ENCODE results near the gene WDR5B. TPM values are rescaled to one million over a fixed set of nuclear protein-coding genes. Genes with fewer than 3 reads are reported as not detected.

Gene WDR5B
- total RNA-seq, 4 donors from 2014 or later = 2.5 to 3.3 (median 3.0) TPM

GRCh38 chr3:122395582-122395981 lies 20.3 kb downstream of the WDR5B start:
- no peaks in the 10 kb centered on the region for H3K9me3 ChIP-seq
- intact Hi-C loops (cut with DNase I) = no loop called here
- H3K27ac ChIP-seq (replicated peaks in 1 of 4) = no peak overlapping the region
- TF ChIP-seq POLR2AphosphoS5 (IDR thresholded peaks at IDR 0.05) (no peak), EP300 (IDR thresholded peaks at IDR 0.05) (no peak)
- WGBS = 61% methylated on average over 3 of the region's 3 CpGs
- peaks cover 0 to 10% (median 0%) of the 10 kb centered on the region in 4 donors for H3K36me3 ChIP-seq
- H3K4me1 ChIP-seq = peaks cover 3 to 24% (median 17%) of the 10 kb centered on the region in 4 donors
- no peaks in the 10 kb centered on the region for H3K27me3 ChIP-seq
- H3K4me3 ChIP-seq = no peak overlapping the region
- DNase-seq (ENCODE audit: extremely low spot score) = no peak

- DNase-seq (ENCODE audit: extremely low spot score) = no peak
- H3K27ac ChIP-seq (replicated peaks in 1 of 4) = no peak overlapping the region
- TF ChIP-seq CTCF (IDR thresholded peaks at IDR 0.05) = no peak
- TF ChIP-seq EP300 (IDR thresholded peaks at IDR 0.05) = no peak
- WGBS = 79% methylated on average over 1 of the region's 1 CpG
- no peaks in the 10 kb centered on the region for H3K27me3 ChIP-seq
- H3K36me3 ChIP-seq = peaks cover 0 to 7% (median 0%) of the 10 kb centered on the region in 4 donors
- peaks cover 3 to 24% (median 22%) of the 10 kb centered on the region in 4 donors for H3K4me1 ChIP-seq
- no peak overlapping the region for H3K4me3 ChIP-seq
- intact Hi-C loops (cut with DNase I) = loop anchor here (5.0 kb wide), 1 partner anchor 168 kb away; the partner anchor contains the start of genes DTX3L and PARP9
- H3K9me3 ChIP-seq = no peaks in the 10 kb centered on the region
These were observed 21.7 kb downstream of the WDR5B start for GRCh38 chr3:122394173-122394572.

- TF ChIP-seq POLR2AphosphoS5 (IDR thresholded peaks at IDR 0.05) = no peak
- peak; percentile 62 to 77 (median 65) for TF ChIP-seq CTCF (IDR thresholded peaks at IDR 0.05)
- no peak for DNase-seq (ENCODE audit: extremely low spot score)
- Histone ChIP-seq H3K4me3 (no peak overlapping the region), H3K9me3 (no peaks in the 10 kb centered on the region), H3K27me3 (no peaks in the 10 kb centered on the region), H3K36me3 (peaks cover 0 to 7% (median 0%) of the 10 kb centered on the region in 4 donors), H3K4me1 (peaks cover 3 to 24% (median 22%) of the 10 kb centered on the region in 4 donors), H3K27ac (replicated peaks in 1 of 4) (peak overlapping the region in 3 of 4 donors; percentile 2 to 33 (median 11))
- WGBS = 48% methylated on average over 2 of the region's 2 CpGs
- intact Hi-C loops (cut with DNase I) = loop anchor here (2.0 to 5.0 kb wide), 2 partner anchors 169 to 286 kb away; partner anchors contain the start of genes DTX3L and PARP9
These were observed 22.7 kb downstream of the WDR5B start for GRCh38 chr3:122392868-122393844.

GRCh38 chr3:122391681-122392446 lies 24.0 kb downstream of the WDR5B start:
- peaks cover 3 to 24% (median 22%) of the 10 kb centered on the region in 4 donors for H3K4me1 ChIP-seq
- no peak overlapping the region for H3K4me3 ChIP-seq
- H3K27ac ChIP-seq (replicated peaks in 1 of 4) = no peak overlapping the region
- no peaks in the 10 kb centered on the region for H3K27me3 ChIP-seq
- peaks cover 0 to 7% (median 0%) of the 10 kb centered on the region in 4 donors for H3K36me3 ChIP-seq
- 66% methylated on average over 2 of the region's 2 CpGs for WGBS
- TF ChIP-seq EP300 (IDR thresholded peaks at IDR 0.05) = no peak
- no peak for TF ChIP-seq CTCF (IDR thresholded peaks at IDR 0.05)
- no peak for TF ChIP-seq POLR2AphosphoS5 (IDR thresholded peaks at IDR 0.05)
- no peak for DNase-seq (ENCODE audit: extremely low spot score)
- intact Hi-C loops (cut with DNase I) = loop anchor here (2.0 to 5.0 kb wide), 2 partner anchors 170 to 287 kb away; partner anchors contain the start of genes DTX3L and PARP9
- H3K9me3 ChIP-seq = no peaks in the 10 kb centered on the region

GRCh38 chr3:122390665-122391064 lies 25.2 kb downstream of the WDR5B start:
- Histone ChIP-seq H3K9me3 (no peaks in the 10 kb centered on the region), H3K27ac (replicated peaks in 1 of 4) (peak overlapping the region; percentile 20 to 41 (median 31)), H3K4me3 (no peak overlapping the region), H3K36me3 (peaks cover 0 to 13% (median 0%) of the 10 kb centered on the region in 4 donors), H3K27me3 (no peaks in the 10 kb centered on the region), H3K4me1 (peaks cover 3 to 36% (median 29%) of the 10 kb centered on the region in 4 donors)
- no peak for DNase-seq (ENCODE audit: extremely low spot score)
- intact Hi-C loops (cut with DNase I) = loop anchor here (5.0 kb wide), 1 partner anchor 172 kb away; the partner anchor contains the start of genes DTX3L and PARP9
- WGBS = 35% methylated on average over 4 of the region's 4 CpGs
- TF ChIP-seq POLR2A (IDR thresholded peaks at IDR 0.05; ENCODE audit: low read depth) (no peak), POLR2AphosphoS5 (IDR thresholded peaks at IDR 0.05) (no peak), CTCF (IDR thresholded peaks at IDR 0.05) (no peak), EP300 (IDR thresholded peaks at IDR 0.05) (no peak)

All from esophagus muscularis mucosa (tissue), 4 donors.